Measurements from ENCODE around the gene SARS1. TPM values are rescaled to one million over a fixed set of nuclear protein-coding genes. Genes with fewer than 3 reads are reported as not detected.

SARS1 gene
- total and polyA plus RNA-seq, 2 of the 13 experiments (the other 11 are each of a cell fraction or from before 2014, with no cell fraction given) = 103 to 134 TPM

GRCh38 chr1:109274533-109275476 is 61.1 kb downstream of the SARS1 start (continued):
- TF ChIP-seq ZSCAN25 (CRISPR knock-in tag; IDR thresholded peaks at IDR 0.05) (no peak), RXRA (CRISPR knock-in tag; IDR thresholded peaks at IDR 0.05) (peak; percentile 82), ZNF839 (CRISPR knock-in tag; IDR thresholded peaks at IDR 0.05; ENCODE audit: borderline replicate concordance) (no peak), ZNF83 (CRISPR knock-in tag; IDR thresholded peaks at IDR 0.05; ENCODE audit: borderline replicate concordance) (no peak), FLYWCH1 (CRISPR knock-in tag; IDR thresholded peaks at IDR 0.05) (no peak), ZNF503 (CRISPR knock-in tag; IDR thresholded peaks at IDR 0.05) (no peak), MAF1 (CRISPR knock-in tag; IDR thresholded peaks at IDR 0.05; ENCODE audit: borderline replicate concordance) (0 out of 2 replicates have a peak, but pooled peaks have one; percentile 60), HOXA5 (CRISPR knock-in tag; IDR thresholded peaks at IDR 0.05) (peak; percentile 54; the same call in 1 of the 2 replicates), ZNF550 (CRISPR knock-in tag; IDR thresholded peaks at IDR 0.05; ENCODE audit: borderline replicate concordance) (no peak), ZNF142 (CRISPR knock-in tag; IDR thresholded peaks at IDR 0.05) (no peak; the same call in 1 of the 2 replicates), TARDBP (CRISPR knock-in tag; IDR thresholded peaks at IDR 0.05) (peak; percentile 66), REPIN1 (CRISPR knock-in tag; IDR thresholded peaks at IDR 0.05; ENCODE audit: borderline replicate concordance, low read depth) (peak; percentile 19; the same call in 1 of the 2 replicates), TCF7 (IDR thresholded peaks at IDR 0.05; ENCODE audit: low read depth) (peak; percentile 78), KLF6 (CRISPR knock-in tag; IDR thresholded peaks at IDR 0.05) (peak; percentile 88), MEIS1 (CRISPR knock-in tag; IDR thresholded peaks at IDR 0.05; ENCODE audit: borderline replicate concordance) (no peak; the same call in 1 of the 2 replicates), PHF21A (CRISPR knock-in tag; IDR thresholded peaks at IDR 0.05) (no peak; the same call in 1 of the 2 replicates), PAF1 (CRISPR knock-in tag; IDR thresholded peaks at IDR 0.05) (no peak), ZNF570 (CRISPR knock-in tag; IDR thresholded peaks at IDR 0.05; ENCODE audit: borderline replicate concordance) (no peak), NBN (conservative IDR thresholded peaks at IDR 0.05) (no peak), SCMH1 (CRISPR knock-in tag; IDR thresholded peaks at IDR 0.05; ENCODE audit: borderline replicate concordance) (no peak), MED8 (CRISPR knock-in tag; IDR thresholded peaks at IDR 0.05; ENCODE audit: insufficient replicate concordance) (peak; percentile 32), CENPT (CRISPR knock-in tag; IDR thresholded peaks at IDR 0.05; ENCODE audit: low read depth) (no peak), CHD2 (IDR thresholded peaks at IDR 0.05; ENCODE audit: low read depth, low read length) (no peak)

All from HepG2 (cell line).